ENCODE results near the gene PLCD3. TPM values are rescaled to one million over a fixed set of nuclear protein-coding genes. Genes with fewer than 3 reads are reported as not detected.

The PLCD3 gene
- total and polyA plus RNA-seq, 2 of the 8 experiments (the other 6 are each of a cell fraction or from before 2014, with no cell fraction given): 26.5 to 48.1 TPM

DNA sequence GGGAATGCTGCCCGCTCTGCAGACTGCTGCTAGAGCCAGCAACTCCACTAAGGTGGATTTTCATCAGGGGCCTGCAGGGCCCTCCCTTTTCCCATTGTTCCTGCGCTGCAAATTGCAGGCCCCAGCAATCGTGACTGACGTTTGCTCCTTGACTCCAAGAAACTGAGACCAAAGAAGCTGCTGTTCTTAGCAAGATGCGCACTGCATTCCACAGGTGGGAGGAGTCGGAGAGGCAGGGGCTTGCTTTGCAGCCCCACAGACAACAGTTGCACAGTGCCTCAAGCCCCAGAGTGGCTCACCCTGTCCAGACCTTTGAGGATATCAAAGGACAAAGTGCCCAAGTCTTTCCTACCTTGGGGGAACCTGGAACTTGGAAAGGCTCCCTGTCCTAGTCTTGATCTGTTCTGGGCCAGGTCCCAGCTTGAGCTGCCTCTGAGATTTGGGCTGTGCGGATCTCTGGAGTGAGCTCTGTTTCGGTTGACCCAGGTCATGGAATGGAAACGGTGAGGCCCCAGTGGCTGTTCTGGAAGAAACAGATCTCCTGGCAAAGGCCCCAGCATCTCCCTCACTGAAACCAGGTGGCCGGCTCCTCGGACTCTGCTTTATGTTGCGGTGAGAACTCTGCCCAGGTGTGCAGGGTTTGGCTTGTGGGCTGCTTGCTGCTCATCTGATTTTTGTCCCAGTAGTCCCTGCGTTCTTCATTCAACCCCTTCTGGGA is 24.9 kb downstream of the PLCD3 start:
- CTCF ChIA-PET (ENCODE audit: partially characterized antibody): interaction anchor here (0.6 to 8.1 kb wide), 10 partner anchors 10 to 165 kb away, joined by 3 to 67 read pairs (median 4); partner anchors contain the start of genes ACBD4 and PLCD3

More for the DNA sequence above, 24.9 kb downstream of the PLCD3 start:
- TF ChIP-seq NRF1 (IDR thresholded peaks at IDR 0.05; ENCODE audit: low read depth, low read length): no peak
- TF ChIP-seq EP300 (IDR thresholded peaks at IDR 0.05; ENCODE audit: borderline replicate concordance in 1 of 2, low read depth in 2 of 2, low read length in 2 of 2): no peak
- no peak for TF ChIP-seq BACH1 (IDR thresholded peaks at IDR 0.05; ENCODE audit: low read length)
- Histone ChIP-seq H3K14ac (ENCODE audit: insufficient read length) (no peak overlapping the region), H4K91ac (replicated peaks; ENCODE audit: insufficient read length, low read length) (no peak overlapping the region), H3K9ac (replicated peaks in 1 of 4; ENCODE audit: extremely low read depth in 1 of 4, low read depth in 3 of 4, low read length in 3 of 4) (no peak overlapping the region), H2BK5ac (ENCODE audit: low read depth, low read length) (no peak overlapping the region), H3K23ac (ENCODE audit: insufficient read length) (no peak overlapping the region), H3K36me3 (ENCODE audit: control insufficient read depth in 2 of 4, insufficient read depth in 4 of 4, low read length in 3 of 4) (peaks cover 38 to 63% (median 52%) of the 10 kb centered on the region in 4 experiments), H2BK120ac (replicated peaks; ENCODE audit: low read depth, low read length) (no peak overlapping the region), H3K79me2 (ENCODE audit: control insufficient read depth in 1 of 2, insufficient read depth in 2 of 2, low read length in 2 of 2) (no peaks in the 10 kb centered on the region), H4K8ac (ENCODE audit: extremely low read depth, insufficient read depth, low read length) (no peak overlapping the region), H2BK20ac (ENCODE audit: low read length) (no peak overlapping the region), H3K4ac (replicated peaks; ENCODE audit: insufficient read length, low read depth, low read length) (no peak overlapping the region), H3K27me3 (replicated peaks in 1 of 4; ENCODE audit: control insufficient read depth in 3 of 4, extremely low read depth in 1 of 4, insufficient read depth in 3 of 4, low read length in 3 of 4) (no peaks in the 10 kb centered on the region), H3K4me1 (replicated peaks in 1 of 4; ENCODE audit: control insufficient read depth in 3 of 4, insufficient read depth in 4 of 4, low read length in 3 of 4) (no peaks in the 10 kb centered on the region; a peak in 1 of 7 replicates), H3K4me2 (ENCODE audit: insufficient read depth in 1 of 2, low read depth in 2 of 2, low read length in 2 of 2) (no peak overlapping the region), H2BK12ac (ENCODE audit: low read depth, low read length) (no peak overlapping the region), H3K27ac (ENCODE audit: low read depth, low read length) (no peak overlapping the region), H3K79me1 (ENCODE audit: low read depth, low read length) (no peaks in the 10 kb centered on the region; the same call in 1 of the 2 replicates), H4K5ac (ENCODE audit: insufficient read length, low read depth, low read length) (no peak overlapping the region), H2BK15ac (ENCODE audit: low read length) (no peak overlapping the region), H3K23me2 (ENCODE audit: low read depth, low read length) (no peaks in the 10 kb centered on the region), H2AK5ac (ENCODE audit: low read depth, low read length) (no peak overlapping the region), H3K18ac (ENCODE audit: extremely low read depth, low read length) (no peak overlapping the region), H3K9me3 (ENCODE audit: insufficient read depth in 2 of 2, low read depth in 1 of 2, low read length in 1 of 2) (no peaks in the 10 kb centered on the region), H4K20me1 (replicated peaks in 1 of 2; ENCODE audit: control insufficient read depth in 1 of 2, insufficient read depth in 2 of 2, low read length in 2 of 2) (peaks cover 6 to 8% of the 10 kb centered on the region in 2 experiments), H3K56ac (replicated peaks; ENCODE audit: insufficient read length, low read depth, low read length) (no peak overlapping the region), H3K4me3 (ENCODE audit: extremely low read depth in 1 of 4, insufficient read depth in 2 of 4, low read depth in 3 of 4, low read length in 4 of 4) (no peak overlapping the region), H2AFZ (ENCODE audit: low read length) (no peak overlapping the region)
- 94% methylated on average over 13 of the region's 13 CpGs; no CpG with 5 or more reads in 1 of the 2 experiments for WGBS, 2 experiments (ENCODE audit: extremely low coverage in 1 of 2, insufficient coverage in 1 of 2, insufficient read length in 1 of 2, insufficient replicate concordance in 2 of 2, low coverage in 1 of 2, low lambda C conversion rate in 2 of 2, missing lambda C conversion rate in 1 of 2)
- FAIRE-seq (no peak), DNase-seq (ENCODE audit: low read depth in 1 of 2, low spot score in 2 of 2) (no peak)
- POLR2A ChIA-PET (ENCODE audit: partially characterized antibody): interaction anchor here (0.6 to 1.6 kb wide), 7 partner anchors 9 to 126 kb away, joined by 3 to 5 read pairs (median 3); partner anchors contain the start of gene NMT1
